ENCODE data around the gene SNUPN. TPM values are rescaled to one million over a fixed set of nuclear protein-coding genes. Genes with fewer than 3 reads are reported as not detected.

The SNUPN gene
- total RNA-seq (2022) (24.5 and 28.0 TPM in 2 replicates), Bru-seq, nascent RNA (percentile 54 among the genes with signal in this experiment), BruChase-seq, experiment 1, labeled RNA remaining after a 6-hour chase (percentile 61 among the genes with signal in this experiment), BruChase-seq, experiment 2, labeled RNA remaining after a 2-hour chase (percentile 55 among the genes with signal in this experiment)
- long read RNA-seq, transcript SNUPN-206 (9 exons, 1,682 nt) = minor isoform, 13 of 74 reads
- long read RNA-seq, transcript SNUPN-201 (9 exons, 1,513 nt) = major isoform, 46 of 74 reads
- long read RNA-seq, partial matches to known transcripts = 3 of 74 reads
- long read RNA-seq, other reads (novel, unspliced or antisense) = 10 of 74 reads

- no peaks in the 10 kb centered on the region for H3K9me3 Mint-ChIP-seq (ENCODE audit: low read depth, unreplicated experiment)
- H3K4me3 Mint-ChIP-seq (ENCODE audit: low read depth, unreplicated experiment) = peak within 1 kb of the TSS; percentile 96
- no peak for TF ChIP-seq CTCF (IDR thresholded peaks at IDR 0.05; ENCODE audit: unreplicated experiment)
- H3K4me1 Mint-ChIP-seq (ENCODE audit: low read depth, unreplicated experiment) = peaks cover 25% of the 10 kb centered on the region
- H3K27ac Mint-ChIP-seq (ENCODE audit: unreplicated experiment) = peak within 1 kb of the TSS; percentile 91
- CTCF ChIA-PET = interaction anchor here (0.6 to 1.0 kb wide), 6 partner anchors 14 to 258 kb away, joined by 3 read pairs; partner anchors contain the start of genes IMP3 and SNX33
- no peaks in the 10 kb centered on the region for H3K27me3 Mint-ChIP-seq (ENCODE audit: unreplicated experiment)
- intact Hi-C loops (cut with micrococcal nuclease; ENCODE audit: unreplicated experiment) = no loop called here
- BruUV-seq (replicated peaks) = TSS peak; percentile 80
- DNase-seq = peak; percentile 92
- H3K36me3 Mint-ChIP-seq (ENCODE audit: insufficient read depth, unreplicated experiment) = peaks cover 18% of the 10 kb centered on the region
Measured at GRCh38 chr15:75625542-75626347, at the start of gene SNUPN. Gene SNUPN (minus strand): TSS chr15:75625725. CDS start chr15:75621051, 4,674 bp downstream.

- no peak overlapping the region for H3K4me3 Mint-ChIP-seq (ENCODE audit: low read depth, unreplicated experiment)
Measured at GRCh38 chr15:75674366-75674765, 48.8 kb upstream of the SNUPN start.

GRCh38 chr15:75673426-75674235 lies 48.1 kb upstream of the SNUPN start:
- Mint-ChIP-seq H3K4me1 (ENCODE audit: low read depth, unreplicated experiment) (peaks cover 36% of the 10 kb centered on the region), H3K27ac (ENCODE audit: unreplicated experiment) (peak overlapping the region; percentile 83), H3K9me3 (ENCODE audit: low read depth, unreplicated experiment) (no peaks in the 10 kb centered on the region), H3K27me3 (ENCODE audit: unreplicated experiment) (no peaks in the 10 kb centered on the region), H3K36me3 (ENCODE audit: insufficient read depth, unreplicated experiment) (no peaks in the 10 kb centered on the region), H3K4me3 (ENCODE audit: low read depth, unreplicated experiment) (no peak overlapping the region)
- no TSS peak for BruUV-seq (replicated peaks)
- CTCF ChIA-PET = interaction anchor here (0.9 to 1.2 kb wide), 4 partner anchors 12 to 305 kb away, joined by 4 to 7 read pairs (median 5); partner anchors contain the start of genes MAN2C1 and SNX33
- no peak for DNase-seq
- intact Hi-C loops (cut with micrococcal nuclease; ENCODE audit: unreplicated experiment) = no loop called here
- no peak for TF ChIP-seq CTCF (IDR thresholded peaks at IDR 0.05; ENCODE audit: unreplicated experiment)

More at GRCh38 chr15:75674366-75674765, 48.8 kb upstream of the SNUPN start:
- Mint-ChIP-seq H3K27ac (ENCODE audit: unreplicated experiment) (no peak overlapping the region), H3K4me1 (ENCODE audit: low read depth, unreplicated experiment) (peaks cover 29% of the 10 kb centered on the region), H3K9me3 (ENCODE audit: low read depth, unreplicated experiment) (no peaks in the 10 kb centered on the region), H3K36me3 (ENCODE audit: insufficient read depth, unreplicated experiment) (no peaks in the 10 kb centered on the region), H3K27me3 (ENCODE audit: unreplicated experiment) (no peaks in the 10 kb centered on the region)
- no peak for TF ChIP-seq CTCF (IDR thresholded peaks at IDR 0.05; ENCODE audit: unreplicated experiment)
- no TSS peak for BruUV-seq (replicated peaks)
- CTCF ChIA-PET = interaction anchor here (0.6 kb wide), 1 partner anchor 27 kb away, joined by 3 read pairs; the partner anchor contains the start of gene SNX33
- intact Hi-C loops (cut with micrococcal nuclease; ENCODE audit: unreplicated experiment) = no loop called here
- DNase-seq = no peak
